HUES48 (cell line): ENCODE data around the gene FBXW7.

Experiments used
- H3K27ac ChIP-seq: one replicate; pipeline ENCODE4 v1.7.0; 2013; ENCODE audit warnings: low read depth, low read length, inconsistent platforms
- H3K27me3 ChIP-seq: 2 replicates; pipeline ENCODE4 v1.6.1; 2013; ENCODE audit warnings: mild to moderate bottlenecking, low read length; ENCODE audit not compliant: control insufficient read depth, insufficient read depth
- H3K36me3 ChIP-seq: 2 replicates; pipeline ENCODE4 v1.6.1; 2013; ENCODE audit warnings: low read length; ENCODE audit not compliant: control insufficient read depth, insufficient read depth
- H3K4me1 ChIP-seq: 2 replicates; pipeline ENCODE4 v1.6.1; 2013; ENCODE audit warnings: mild to moderate bottlenecking, low read length; ENCODE audit not compliant: control insufficient read depth, insufficient read depth
- H3K4me3 ChIP-seq: 2 replicates; pipeline ENCODE4 v1.5.1; 2013; ENCODE audit warnings: mild to moderate bottlenecking, low read depth, low read length
- H3K9ac ChIP-seq: 2 replicates; pipeline ENCODE4 v1.6.1; 2013; ENCODE audit warnings: mild to moderate bottlenecking, low read depth, low read length, moderate library complexity
- H3K9me3 ChIP-seq: 2 replicates; pipeline ENCODE4 v1.6.1; 2013; ENCODE audit warnings: low read length; ENCODE audit not compliant: control insufficient read depth, insufficient read depth

The FBXW7 gene

GRCh38 chr4:152468408-152468807, 67.5 kb downstream of the FBXW7 start:
- no peaks in the 10 kb centered on the region for H3K9me3 ChIP-seq
- H3K4me3 ChIP-seq = no peak overlapping the region
- no peak overlapping the region for H3K9ac ChIP-seq
- no peaks in the 10 kb centered on the region for H3K4me1 ChIP-seq
- no peak overlapping the region for H3K27ac ChIP-seq
- H3K36me3 ChIP-seq = no peaks in the 10 kb centered on the region
- no peaks in the 10 kb centered on the region for H3K27me3 ChIP-seq

GRCh38 chr4:152467101-152467500, 68.8 kb downstream of the FBXW7 start:
- Histone ChIP-seq H3K36me3 (no peaks in the 10 kb centered on the region), H3K27me3 (no peaks in the 10 kb centered on the region), H3K9me3 (no peaks in the 10 kb centered on the region), H3K9ac (no peak overlapping the region), H3K27ac (no peak overlapping the region), H3K4me3 (no peak overlapping the region), H3K4me1 (no peaks in the 10 kb centered on the region)

GRCh38 chr4:152464030-152464823, 71.7 kb downstream of the FBXW7 start:
- H3K9ac ChIP-seq = no peak overlapping the region
- no peaks in the 10 kb centered on the region for H3K9me3 ChIP-seq
- H3K4me3 ChIP-seq = no peak overlapping the region
- H3K36me3 ChIP-seq = no peaks in the 10 kb centered on the region
- H3K27me3 ChIP-seq = no peaks in the 10 kb centered on the region
- no peak overlapping the region for H3K27ac ChIP-seq
- no peaks in the 10 kb centered on the region for H3K4me1 ChIP-seq

- Histone ChIP-seq H3K4me1 (no peaks in the 10 kb centered on the region), H3K27ac (no peak overlapping the region), H3K9me3 (no peaks in the 10 kb centered on the region), H3K9ac (no peak overlapping the region), H3K27me3 (no peaks in the 10 kb centered on the region), H3K4me3 (no peak overlapping the region), H3K36me3 (no peaks in the 10 kb centered on the region)
These were observed 72.3 kb downstream of the FBXW7 start for GRCh38 chr4:152463562-152463961.

- H3K4me3 ChIP-seq = no peak overlapping the region
- no peaks in the 10 kb centered on the region for H3K27me3 ChIP-seq
- H3K36me3 ChIP-seq = no peaks in the 10 kb centered on the region
- peak overlapping the region; percentile 5 for H3K27ac ChIP-seq
- no peaks in the 10 kb centered on the region for H3K9me3 ChIP-seq
- H3K9ac ChIP-seq = no peak overlapping the region
- no peaks in the 10 kb centered on the region for H3K4me1 ChIP-seq
These were observed 73.2 kb downstream of the FBXW7 start for GRCh38 chr4:152462695-152463094.

GRCh38 chr4:152462047-152462446, 73.8 kb downstream of the FBXW7 start:
- H3K27ac ChIP-seq = no peak overlapping the region
- H3K27me3 ChIP-seq = no peaks in the 10 kb centered on the region
- no peak overlapping the region for H3K4me3 ChIP-seq
- no peaks in the 10 kb centered on the region for H3K9me3 ChIP-seq
- no peaks in the 10 kb centered on the region for H3K36me3 ChIP-seq
- H3K4me1 ChIP-seq = no peaks in the 10 kb centered on the region
- H3K9ac ChIP-seq = no peak overlapping the region

GRCh38 chr4:152460488-152460887, 75.4 kb downstream of the FBXW7 start:
- no peak overlapping the region for H3K4me3 ChIP-seq
- H3K4me1 ChIP-seq = no peaks in the 10 kb centered on the region
- no peaks in the 10 kb centered on the region for H3K9me3 ChIP-seq
- H3K36me3 ChIP-seq = no peaks in the 10 kb centered on the region
- H3K27ac ChIP-seq = no peak overlapping the region
- H3K27me3 ChIP-seq = no peaks in the 10 kb centered on the region
- H3K9ac ChIP-seq = no peak overlapping the region

GRCh38 chr4:152459326-152459725, 76.6 kb downstream of the FBXW7 start:
- H3K9ac ChIP-seq = no peak overlapping the region
- no peaks in the 10 kb centered on the region for H3K4me1 ChIP-seq

GRCh38 chr4:152458801-152459302, 77.0 kb downstream of the FBXW7 start:
- H3K27me3 ChIP-seq = no peaks in the 10 kb centered on the region
- no peaks in the 10 kb centered on the region for H3K9me3 ChIP-seq
- H3K36me3 ChIP-seq = no peaks in the 10 kb centered on the region
- H3K4me3 ChIP-seq = no peak overlapping the region
- no peak overlapping the region for H3K9ac ChIP-seq
- H3K27ac ChIP-seq = no peak overlapping the region
- no peaks in the 10 kb centered on the region for H3K4me1 ChIP-seq

More at GRCh38 chr4:152459326-152459725, 76.6 kb downstream of the FBXW7 start:
- Histone ChIP-seq H3K27ac (no peak overlapping the region), H3K4me3 (no peak overlapping the region), H3K9me3 (no peaks in the 10 kb centered on the region), H3K36me3 (no peaks in the 10 kb centered on the region), H3K27me3 (no peaks in the 10 kb centered on the region)

- Histone ChIP-seq H3K9ac (no peak overlapping the region), H3K4me3 (no peak overlapping the region), H3K9me3 (no peaks in the 10 kb centered on the region), H3K27ac (no peak overlapping the region), H3K27me3 (no peaks in the 10 kb centered on the region), H3K4me1 (no peaks in the 10 kb centered on the region), H3K36me3 (no peaks in the 10 kb centered on the region)
These were observed 79.3 kb downstream of the FBXW7 start for GRCh38 chr4:152456609-152457008.

GRCh38 chr4:152455311-152455710, 80.6 kb downstream of the FBXW7 start:
- no peak overlapping the region for H3K4me3 ChIP-seq

More at GRCh38 chr4:152455311-152455710, 80.6 kb downstream of the FBXW7 start:
- Histone ChIP-seq H3K9me3 (no peaks in the 10 kb centered on the region), H3K27me3 (no peaks in the 10 kb centered on the region), H3K27ac (no peak overlapping the region), H3K9ac (no peak overlapping the region), H3K36me3 (no peaks in the 10 kb centered on the region), H3K4me1 (no peaks in the 10 kb centered on the region)
